H9 (cell line): ENCODE results near the gene IQSEC1. TPM values are rescaled to one million over a fixed set of nuclear protein-coding genes. Genes with fewer than 3 reads are reported as not detected.

Source experiments
- DNase-seq: peaks from one replicate; pipeline ENCODE4 v3.0.0-alpha.2; 2017
- H2AFZ ChIP-seq: one replicate; pipeline ENCODE4 v1.6.1; 2013; ENCODE audit warnings: mild to moderate bottlenecking, low read length, control low read depth, moderate library complexity
- H2AK5ac ChIP-seq: 2 replicates; pipeline ENCODE4 v1.6.1; 2013; ENCODE audit warnings: low read length, control low read depth, mixed read lengths; ENCODE audit not compliant: insufficient read length
- H2BK120ac ChIP-seq: one replicate; pipeline ENCODE4 v1.6.1; 2013; ENCODE audit warnings: low read depth, mild to moderate bottlenecking, low read length, control low read depth, inconsistent platforms; ENCODE audit not compliant: poor library complexity, severe bottlenecking
- H2BK12ac ChIP-seq: 2 replicates; pipeline ENCODE4 v1.6.1; 2013; ENCODE audit warnings: low read length, control low read depth, mixed read lengths, low read depth; ENCODE audit not compliant: insufficient read length
- H2BK15ac ChIP-seq: 2 replicates; pipeline ENCODE4 v1.6.1; 2013; ENCODE audit warnings: low read depth, low read length, control low read depth
- H2BK20ac ChIP-seq: one replicate; pipeline ENCODE4 v1.6.1; 2013; ENCODE audit warnings: low read depth, mild to moderate bottlenecking, low read length, control low read depth, inconsistent platforms; ENCODE audit not compliant: poor library complexity, severe bottlenecking
- H2BK5ac ChIP-seq: 2 replicates; pipeline ENCODE4 v1.6.1; 2013; ENCODE audit warnings: low read length, control low read depth, mixed read lengths; ENCODE audit not compliant: insufficient read length
- H3K14ac ChIP-seq: 2 replicates; pipeline ENCODE4 v1.6.1; 2013; ENCODE audit warnings: low read length, control low read depth; ENCODE audit not compliant: insufficient read depth
- H3K18ac ChIP-seq: 2 replicates; pipeline ENCODE4 v1.6.1; 2013; ENCODE audit warnings: low read depth, mild to moderate bottlenecking, mixed read lengths, low read length, control low read depth; ENCODE audit not compliant: insufficient read length
- H3K23ac ChIP-seq: 2 replicates; pipeline ENCODE4 v1.6.1; 2013; ENCODE audit warnings: low read length, control low read depth, mixed read lengths, low read depth; ENCODE audit not compliant: insufficient read length
- H3K23me2 ChIP-seq: 2 replicates; pipeline ENCODE4 v1.6.1; 2013; ENCODE audit warnings: low read depth, mild to moderate bottlenecking, mixed read lengths, low read length, control low read depth; ENCODE audit not compliant: insufficient read length, poor library complexity, severe bottlenecking
- H3K27ac ChIP-seq: 2 replicates; pipeline ENCODE4 v1.5.1; 2013; ENCODE audit warnings: low read length, control low read depth, mixed read lengths, low read depth; ENCODE audit not compliant: insufficient read length
- H3K27me3 ChIP-seq: 2 replicates; pipeline ENCODE4 v1.6.1; 2013; ENCODE audit warnings: low read length, control low read depth, inconsistent platforms; ENCODE audit not compliant: insufficient read depth
- H3K4ac ChIP-seq: 2 replicates; pipeline ENCODE4 v1.6.1; 2013; ENCODE audit warnings: low read depth, mild to moderate bottlenecking, control low read depth, inconsistent platforms, low read length, moderate library complexity
- H3K4me1 ChIP-seq: 2 replicates; pipeline ENCODE4 v1.6.1; 2013; ENCODE audit warnings: low read length, control low read depth, inconsistent platforms; ENCODE audit not compliant: insufficient read depth
- H3K4me2 ChIP-seq: 2 replicates; pipeline ENCODE4 v1.6.1; 2013; ENCODE audit warnings: low read length, control low read depth, mixed read lengths; ENCODE audit not compliant: insufficient read length, insufficient read depth
- H3K56ac ChIP-seq: 2 replicates; pipeline ENCODE4 v1.6.1; 2013; ENCODE audit warnings: low read depth, mild to moderate bottlenecking, mixed read lengths, low read length, control low read depth; ENCODE audit not compliant: insufficient read length
- H3K79me1 ChIP-seq: 2 replicates; pipeline ENCODE4 v1.6.1; 2013; ENCODE audit warnings: low read depth, mild to moderate bottlenecking, moderate library complexity, low read length, control low read depth, inconsistent platforms; ENCODE audit not compliant: insufficient read depth, poor library complexity, severe bottlenecking
- H3K79me2 ChIP-seq: 2 replicates; pipeline ENCODE4 v1.6.1; 2013; ENCODE audit warnings: low read length, control low read depth, inconsistent platforms; ENCODE audit not compliant: insufficient read depth
- H3K9ac ChIP-seq: 2 replicates; pipeline ENCODE4 v1.6.1; 2013; ENCODE audit warnings: low read length, control low read depth, mixed read lengths; ENCODE audit not compliant: insufficient read length; ENCODE audit errors: extremely low read depth
- H3K9me3 ChIP-seq: one replicate; pipeline ENCODE4 v1.6.1; 2013; ENCODE audit warnings: low read depth, low read length, inconsistent platforms; ENCODE audit not compliant: control insufficient read depth
- H3T11ph ChIP-seq: one replicate; pipeline ENCODE4 v1.6.1; 2013; ENCODE audit warnings: mild to moderate bottlenecking, low read length, control low read depth, inconsistent platforms
- H4K20me1 ChIP-seq: one replicate; pipeline ENCODE4 v1.6.1; 2013; ENCODE audit not compliant: control insufficient read depth, insufficient read length, insufficient read depth
- H4K5ac ChIP-seq: 2 replicates; pipeline ENCODE4 v1.6.1; 2013; ENCODE audit warnings: low read depth, mild to moderate bottlenecking, mixed read lengths, low read length, control low read depth; ENCODE audit not compliant: insufficient read length
- H4K8ac ChIP-seq: replicated peaks from 2 replicates; pipeline ENCODE4 v1.6.1; 2013; ENCODE audit warnings: low read length, control low read depth, mixed read lengths, low read depth; ENCODE audit not compliant: insufficient read length
- H4K91ac ChIP-seq: 2 replicates; pipeline ENCODE4 v1.6.1; 2013; ENCODE audit warnings: low read depth, mild to moderate bottlenecking, moderate library complexity, mixed read lengths, low read length, control low read depth; ENCODE audit not compliant: insufficient read length
- H3K27ac Mint-ChIP-seq, 3 experiments: 2 replicates in 2 of 3; 3 replicates in 1 of 3; pipeline ENCODE4 v1.8.0; 2020 to 2021; ENCODE audit warnings: mixed read lengths in 3 of 3, mild to moderate bottlenecking in 1 of 3, moderate library complexity in 1 of 3
- H3K27me3 Mint-ChIP-seq: 2 replicates; pipeline ENCODE4 v1.8.0; 2021; ENCODE audit warnings: low read depth, mild to moderate bottlenecking, moderate library complexity, mixed read lengths
- H3K36me3 Mint-ChIP-seq, 3 experiments: 2 replicates in 2 of 3; 3 replicates in 1 of 3; pipeline ENCODE4 v1.8.0; 2020 to 2021; ENCODE audit warnings: low read depth in 3 of 3, mixed read lengths in 3 of 3; ENCODE audit not compliant: insufficient read depth in 1 of 3
- H3K4me1 Mint-ChIP-seq, 2 experiments: 2 replicates each; pipeline ENCODE4 v1.8.0; 2020; ENCODE audit warnings: mixed read lengths in 2 of 2
- H3K4me3 Mint-ChIP-seq, 2 experiments: 2 replicates in 1 of 2; 3 replicates in 1 of 2; pipeline ENCODE4 v1.8.0; 2020 to 2021; ENCODE audit warnings: mild to moderate bottlenecking in 2 of 2, mixed read lengths in 2 of 2, moderate library complexity in 1 of 2
- H3K9me3 Mint-ChIP-seq, 2 experiments: 2 replicates in 1 of 2; 3 replicates in 1 of 2; pipeline ENCODE4 v1.8.0; 2020; ENCODE audit warnings: mild to moderate bottlenecking in 2 of 2, mixed read lengths in 2 of 2, moderate library complexity in 1 of 2
- CTCF ChIP-seq: fragments of 200-600 bp; sonication (generic); conservative IDR thresholded peaks from 3 replicates; pipeline ENCODE4 v1.8.0; 2021; ENCODE audit warnings: antibody characterized with exemption, mild to moderate bottlenecking
- WGBS: extraction: QIAGEN DNeasy Blood & Tissue Kit; methylation state at CpG from one replicate; pipeline ENCODE4 v1.1.7; 2013; ENCODE audit warnings: missing lambda C conversion rate, low lambda C conversion rate, mixed read lengths; ENCODE audit not compliant: insufficient read length; ENCODE audit errors: extremely low coverage; 5-methylcytosine and 5-hydroxymethylcytosine counted together
- total RNA-seq: library from RNA; stranded (reverse); gene quantifications from 2 replicates; pipeline ENCODE4 v1.2.1, GENCODE V29; 2021

Gene IQSEC1
- total RNA-seq, 1 experiment from 2014 or later = 19.1 TPM

DNA sequence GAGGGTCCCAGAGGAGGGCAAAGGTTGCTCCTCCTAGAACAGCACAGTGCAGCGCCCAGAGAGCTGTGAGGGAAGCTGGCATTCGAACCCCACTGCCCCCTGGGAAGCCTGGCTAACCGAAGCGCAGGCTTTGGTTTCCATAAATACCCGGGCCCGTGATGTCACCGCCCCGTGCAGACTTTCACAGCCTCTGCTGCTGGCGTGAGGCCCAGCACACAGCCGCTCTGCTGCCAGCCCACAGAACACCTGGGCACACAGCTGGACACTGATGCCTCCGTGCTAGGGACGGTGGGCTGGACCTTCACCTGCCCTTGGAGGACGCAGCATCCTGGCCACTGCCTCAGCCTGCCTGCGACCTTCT, 1.0 kb downstream of the IQSEC1 start:
- no peaks in the 10 kb centered on the region for H4K20me1 ChIP-seq
- Mint-ChIP-seq H3K4me3 (peak overlapping the region in 1 of 2 experiments; percentile 86; a peak in 3 of 5 replicates), H3K27me3 (peaks cover 59% of the 10 kb centered on the region), H3K9me3 (no peaks in the 10 kb centered on the region), H3K27ac (no peak overlapping the region), H3K36me3 (peaks cover 0 to 1% (median 0%) of the 10 kb centered on the region in 3 experiments; a peak in 1 of 7 replicates), H3K4me1 (peaks cover 10 to 22% of the 10 kb centered on the region in 2 experiments)
- peaks cover 5% of the 10 kb centered on the region; the same call in 1 of the 2 replicates for H3K27me3 ChIP-seq
- H3K79me2 ChIP-seq = no peaks in the 10 kb centered on the region
- H3K27ac ChIP-seq = no peak overlapping the region
- peaks cover 3% of the 10 kb centered on the region for H3K23me2 ChIP-seq
- H3K18ac ChIP-seq = peak overlapping the region; percentile 54
- no peak overlapping the region for H3K4ac ChIP-seq
- no peak overlapping the region for H2BK15ac ChIP-seq
- no peak overlapping the region for H3K14ac ChIP-seq
- H2AK5ac ChIP-seq = no peak overlapping the region
- DNase-seq = no peak
- no peak overlapping the region for H3K56ac ChIP-seq
- no peaks in the 10 kb centered on the region for H3K4me1 ChIP-seq
- H4K91ac ChIP-seq = no peak overlapping the region
- no CpG with 5 or more reads among the region's 14 CpGs for WGBS
- no peaks in the 10 kb centered on the region for H3K9me3 ChIP-seq
- H3K9ac ChIP-seq = no peak overlapping the region
- no peak overlapping the region for H2BK5ac ChIP-seq
- H3T11ph ChIP-seq = no peak overlapping the region
- no peak overlapping the region for H3K23ac ChIP-seq
- H2BK120ac ChIP-seq = no peak overlapping the region
- H2BK12ac ChIP-seq = no peak overlapping the region
- no peak overlapping the region for H2BK20ac ChIP-seq
- no peak overlapping the region for H4K8ac ChIP-seq
- H4K5ac ChIP-seq = no peak overlapping the region
- no peak for TF ChIP-seq CTCF
- H3K79me1 ChIP-seq = no peaks in the 10 kb centered on the region
- peak overlapping the region; percentile 47 for H3K4me2 ChIP-seq
- H2AFZ ChIP-seq = no peak overlapping the region
